CD14-positive monocyte (primary cell): ENCODE data around the gene MAGI3. TPM values are rescaled to one million over a fixed set of nuclear protein-coding genes. Genes with fewer than 3 reads are reported as not detected.

Experiments used
- DNase-seq, 3 donors: peaks; one replicate each; pipeline ENCODE4 v3.0.0-alpha.2; 2011 to 2022
- H2AFZ ChIP-seq: 2 replicates; pipeline ENCODE4 v1.6.0; 2012; ENCODE audit warnings: mild to moderate bottlenecking, low read depth, low read length, inconsistent platforms; ENCODE audit not compliant: insufficient read depth, poor library complexity, severe bottlenecking
- H3K27ac ChIP-seq, 2 donors: 1 replicate in 1 of 2; 2 replicates in 1 of 2; pipeline ENCODE4 v1.5.1; 2012 to 2013; ENCODE audit warnings: low read length in 2 of 2, control low read depth in 1 of 2, inconsistent platforms in 1 of 2, low read depth in 1 of 2, mild to moderate bottlenecking in 1 of 2
- H3K27me3 ChIP-seq, 2 donors: one replicate each; pipeline versions ENCODE4 v1.6.0 to v1.6.1; 2011 to 2013; ENCODE audit warnings: low read length in 2 of 2; ENCODE audit not compliant: control insufficient read depth in 2 of 2, insufficient read depth in 2 of 2
- H3K36me3 ChIP-seq, 2 donors: replicated peaks in 1 of 2; 1 replicate in 1 of 2; 2 replicates in 1 of 2; pipeline versions ENCODE4 v1.5.1 to v1.6.1; 2012 to 2013; ENCODE audit warnings: low read length in 2 of 2, control low read depth in 1 of 2, inconsistent platforms in 1 of 2, mild to moderate bottlenecking in 1 of 2; ENCODE audit not compliant: insufficient read depth in 2 of 2, control insufficient read depth in 1 of 2
- H3K4me1 ChIP-seq, 2 donors: 1 replicate in 1 of 2; 2 replicates in 1 of 2; pipeline versions ENCODE4 v1.5.1 to v1.6.1; 2012 to 2013; ENCODE audit warnings: low read length in 2 of 2, control low read depth in 1 of 2, inconsistent platforms in 1 of 2, mild to moderate bottlenecking in 1 of 2, moderate library complexity in 1 of 2; ENCODE audit not compliant: insufficient read depth in 2 of 2, control insufficient read depth in 1 of 2
- H3K4me2 ChIP-seq: replicated peaks from 2 replicates; pipeline ENCODE3; 2012; ENCODE audit warnings: low read length, moderate library complexity, mild to moderate bottlenecking; ENCODE audit not compliant: poor library complexity, severe bottlenecking; ENCODE audit errors: extremely low read depth
- H3K4me3 ChIP-seq, 3 experiments: fragments of 200-600 bp in 1 of 3; sonication (generic) in 1 of 3; replicated peaks in 1 of 3; 1 replicate in 2 of 3; 2 replicates in 1 of 3; pipeline ENCODE4 v1.5.1; 2011 to 2013; ENCODE audit warnings: low read length in 3 of 3, mild to moderate bottlenecking in 3 of 3, control low read depth in 2 of 3, low read depth in 2 of 3, inconsistent platforms in 1 of 3, moderate library complexity in 1 of 3
- H3K79me2 ChIP-seq: 2 replicates; pipeline ENCODE4 v1.6.0; 2012; ENCODE audit warnings: mild to moderate bottlenecking, control low read depth, inconsistent platforms, low read length, moderate library complexity; ENCODE audit not compliant: insufficient read depth
- H3K9ac ChIP-seq: 2 replicates; pipeline ENCODE4 v1.6.0; 2017; ENCODE audit warnings: low read length, mild to moderate bottlenecking; ENCODE audit not compliant: insufficient read depth, poor library complexity, severe bottlenecking
- H3K9me3 ChIP-seq, 2 donors: replicated peaks in 1 of 2; 1 replicate in 1 of 2; 2 replicates in 1 of 2; pipeline versions ENCODE4 v1.5.1 to v1.6.1; 2012 to 2013; ENCODE audit warnings: low read length in 2 of 2, control low read depth in 1 of 2; ENCODE audit not compliant: control insufficient read depth in 1 of 2, insufficient read depth in 1 of 2
- H4K20me1 ChIP-seq: 2 replicates; pipeline ENCODE4 v1.6.0; 2012; ENCODE audit warnings: mild to moderate bottlenecking, low read length, control low read depth, moderate library complexity; ENCODE audit not compliant: insufficient read depth
- H3K27ac Mint-ChIP-seq, 7 donors: one replicate each; pipeline ENCODE4 v1.8.0; 2020; ENCODE audit warnings: mild to moderate bottlenecking in 7 of 7, mixed read lengths in 7 of 7, moderate library complexity in 6 of 7, inconsistent platforms in 2 of 7
- H3K27me3 Mint-ChIP-seq, 3 donors: one replicate each; pipeline ENCODE4 v1.8.0; 2021 to 2022; ENCODE audit warnings: low read depth in 3 of 3, mild to moderate bottlenecking in 3 of 3, mixed read lengths in 3 of 3, moderate library complexity in 3 of 3, inconsistent platforms in 1 of 3
- H3K36me3 Mint-ChIP-seq, 2 donors: one replicate each; pipeline ENCODE4 v1.8.0; 2020; ENCODE audit warnings: mixed read lengths in 2 of 2, inconsistent platforms in 1 of 2, mild to moderate bottlenecking in 1 of 2
- H3K4me1 Mint-ChIP-seq: one replicate; pipeline ENCODE4 v1.8.0; 2020; ENCODE audit warnings: mild to moderate bottlenecking, mixed read lengths
- H3K4me3 Mint-ChIP-seq, 2 donors: one replicate each; pipeline ENCODE4 v1.8.0; 2020; ENCODE audit warnings: mild to moderate bottlenecking in 2 of 2, mixed read lengths in 2 of 2, moderate library complexity in 1 of 2
- H3K9me3 Mint-ChIP-seq, 7 donors: one replicate each; pipeline ENCODE4 v1.8.0; 2020 to 2022; ENCODE audit warnings: mixed read lengths in 7 of 7, mild to moderate bottlenecking in 6 of 7, moderate library complexity in 6 of 7, inconsistent platforms in 2 of 7
- WGBS: methylation state at CpG from one replicate; pipeline ENCODE4 v1.1.5; 2013; ENCODE audit warnings: missing lambda C conversion rate; ENCODE audit not compliant: insufficient coverage; 5-methylcytosine and 5-hydroxymethylcytosine counted together
- intact Hi-C, 2 donors: fragments of 100-400 bp; cut with micrococcal nuclease; formaldehyde crosslinking; loops; one replicate each; pipeline versions ENCODE4 v1.15.0 to v1.15.1; 2023
- polyA plus RNA-seq, 3 donors: library from polyadenylated mRNA; depleted of rRNA in 1 of 3; unstranded in 2 of 3; stranded (reverse) in 1 of 3; fragments of 300-500 nt in 2 of 3; fragments of >200 nt in 1 of 3; fragmentation: Illumina TruSeq in 2 of 3; gene quantifications; 1 replicate in 2 of 3; 2 replicates in 1 of 3; pipeline ENCODE4 v1.2.3, GENCODE V29; 2012 to 2021
- TF ChIP-seq, protein P1 (sequence below): fragments of 200-600 bp; IDR thresholded peaks from one replicate; pipeline ENCODE4 v1.8.0; 2022; ENCODE audit warnings: antibody characterized with exemption, mild to moderate bottlenecking

MAGI3 gene
- polyA plus RNA-seq, 3 donors: 0.36 to 0.58 (median 0.43) TPM

DNA sequence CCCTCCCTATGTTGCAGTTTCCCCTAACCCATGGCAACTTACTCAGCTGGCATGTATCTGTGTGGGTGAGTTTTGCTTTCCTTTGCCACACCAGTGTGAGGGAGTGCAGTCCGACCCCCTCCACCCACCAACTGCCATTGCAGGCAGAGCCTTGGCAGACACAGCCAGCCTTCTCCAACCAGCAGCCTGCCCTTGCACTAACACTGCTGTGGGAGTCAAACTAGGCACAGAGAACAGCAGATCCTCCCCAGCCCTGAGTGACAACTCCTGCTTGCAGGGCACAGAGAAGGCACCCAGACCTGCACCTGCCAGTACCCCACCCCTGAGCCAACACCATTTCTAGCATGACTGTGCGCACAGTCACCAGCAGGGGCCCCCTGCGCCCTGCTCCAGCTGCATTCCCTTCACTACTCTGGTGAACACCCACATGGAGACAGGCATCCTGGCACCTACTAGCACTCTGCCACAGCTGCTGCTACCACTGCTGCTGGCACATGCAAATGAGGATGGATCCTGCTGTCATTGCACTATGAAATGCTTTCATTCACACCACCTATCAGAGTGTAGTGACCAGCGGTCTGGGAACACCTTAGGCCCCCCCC lies 98.4 kb downstream of the MAGI3 start:
- H3K4me3 ChIP-seq: no peak overlapping the region
- intact Hi-C loops: no loop called here
- 96% methylated on average over 4 of the region's 4 CpGs for WGBS

DNA sequence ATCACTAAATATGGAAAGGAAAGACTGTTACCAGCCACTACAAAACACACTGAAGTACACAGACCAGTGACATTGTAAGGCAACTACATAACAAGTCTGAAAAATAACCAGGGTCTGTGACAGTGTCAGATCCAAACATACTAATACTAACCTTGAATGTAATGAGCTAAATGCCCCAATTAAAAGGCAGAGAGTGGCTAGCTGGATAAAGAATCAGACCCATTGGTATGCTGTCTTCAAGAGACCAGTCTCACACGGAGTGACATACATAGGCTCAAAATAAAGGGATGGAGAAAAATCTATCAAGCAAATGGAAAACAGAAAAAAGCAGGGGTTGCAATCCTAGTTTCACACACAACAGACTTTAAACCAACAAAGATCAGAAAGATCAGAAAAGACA lies 100.1 kb downstream of the MAGI3 start:
- Histone ChIP-seq H3K27me3 (no peaks in the 10 kb centered on the region), H3K9ac (no peak overlapping the region), H3K4me2 (no peak overlapping the region), H3K4me3 (no peak overlapping the region), H3K79me2 (no peaks in the 10 kb centered on the region), H3K27ac (no peak overlapping the region), H3K36me3 (no peaks in the 10 kb centered on the region), H2AFZ (no peak overlapping the region), H4K20me1 (no peaks in the 10 kb centered on the region), H3K9me3 (peaks cover 18 to 42% of the 10 kb centered on the region in 2 donors), H3K4me1 (no peaks in the 10 kb centered on the region)
- Mint-ChIP-seq H3K9me3 (peaks cover 28 to 56% (median 42%) of the 10 kb centered on the region in 7 donors), H3K4me3 (no peak overlapping the region), H3K4me1 (no peaks in the 10 kb centered on the region), H3K27ac (no peak overlapping the region), H3K27me3 (peaks cover 0 to 2% (median 0%) of the 10 kb centered on the region in 3 donors), H3K36me3 (no peaks in the 10 kb centered on the region)
- TF ChIP-seq, protein P1, sequence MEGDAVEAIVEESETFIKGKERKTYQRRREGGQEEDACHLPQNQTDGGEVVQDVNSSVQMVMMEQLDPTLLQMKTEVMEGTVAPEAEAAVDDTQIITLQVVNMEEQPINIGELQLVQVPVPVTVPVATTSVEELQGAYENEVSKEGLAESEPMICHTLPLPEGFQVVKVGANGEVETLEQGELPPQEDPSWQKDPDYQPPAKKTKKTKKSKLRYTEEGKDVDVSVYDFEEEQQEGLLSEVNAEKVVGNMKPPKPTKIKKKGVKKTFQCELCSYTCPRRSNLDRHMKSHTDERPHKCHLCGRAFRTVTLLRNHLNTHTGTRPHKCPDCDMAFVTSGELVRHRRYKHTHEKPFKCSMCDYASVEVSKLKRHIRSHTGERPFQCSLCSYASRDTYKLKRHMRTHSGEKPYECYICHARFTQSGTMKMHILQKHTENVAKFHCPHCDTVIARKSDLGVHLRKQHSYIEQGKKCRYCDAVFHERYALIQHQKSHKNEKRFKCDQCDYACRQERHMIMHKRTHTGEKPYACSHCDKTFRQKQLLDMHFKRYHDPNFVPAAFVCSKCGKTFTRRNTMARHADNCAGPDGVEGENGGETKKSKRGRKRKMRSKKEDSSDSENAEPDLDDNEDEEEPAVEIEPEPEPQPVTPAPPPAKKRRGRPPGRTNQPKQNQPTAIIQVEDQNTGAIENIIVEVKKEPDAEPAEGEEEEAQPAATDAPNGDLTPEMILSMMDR: no peak
- DNase-seq: no peak
- WGBS: no CpG with 5 or more reads among the region's 1 CpG
- intact Hi-C loops: no loop called here

More for the DNA sequence above, 98.4 kb downstream of the MAGI3 start:
- H3K27me3 Mint-ChIP-seq: peaks cover 0 to 2% (median 0%) of the 10 kb centered on the region in 3 donors
- H3K27me3 ChIP-seq: no peaks in the 10 kb centered on the region
- H3K4me1 Mint-ChIP-seq: no peaks in the 10 kb centered on the region
- H4K20me1 ChIP-seq: no peaks in the 10 kb centered on the region
- no peak overlapping the region for H2AFZ ChIP-seq
- DNase-seq: no peak
- H3K27ac Mint-ChIP-seq: no peak overlapping the region
- no peak overlapping the region for H3K27ac ChIP-seq
- no peaks in the 10 kb centered on the region for H3K4me1 ChIP-seq
- no peak overlapping the region for H3K9ac ChIP-seq
- no peaks in the 10 kb centered on the region for H3K79me2 ChIP-seq
- H3K9me3 ChIP-seq: peaks cover 18 to 42% of the 10 kb centered on the region in 2 donors
- H3K36me3 Mint-ChIP-seq: no peaks in the 10 kb centered on the region
- no peak overlapping the region for H3K4me3 Mint-ChIP-seq
- TF ChIP-seq, protein P1: no peak
- no peak overlapping the region for H3K4me2 ChIP-seq
- H3K36me3 ChIP-seq: no peaks in the 10 kb centered on the region
- peaks cover 25 to 53% (median 47%) of the 10 kb centered on the region in 7 donors for H3K9me3 Mint-ChIP-seq
